B cell (primary cell): Measurements from ENCODE around the gene HSD17B4. TPM values are rescaled to one million over a fixed set of nuclear protein-coding genes. Genes with fewer than 3 reads are reported as not detected.

Experiments
- ATAC-seq: fragments of 200-7000 bp; cut with Tn5 transposase; one replicate; pipeline ENCODE4 v1.10.0; 2021; ENCODE audit warnings: low read depth, mild to moderate bottlenecking, moderate number of reproducible peaks, moderate library complexity
- CTCF ChIA-PET: fragments of 350-600 bp; sonication (Branson Sonifier 250); formaldehyde crosslinking; loops from one replicate; lab custom pipeline; 2021; ENCODE audit warnings: antibody characterized with exemption, inconsistent platforms; lab: Charles Lee
- POLR2A ChIA-PET: fragments of 350-600 bp; sonication (Branson Sonifier 250); formaldehyde crosslinking; loops from one replicate; lab custom pipeline; 2021; ENCODE audit warnings: antibody characterized with exemption; lab: Charles Lee
- DNase-seq: peaks from one replicate; pipeline ENCODE4 v3.0.0; 2013
- H2AFZ ChIP-seq: 2 replicates; pipeline ENCODE4 v1.6.1; 2012; ENCODE audit warnings: mild to moderate bottlenecking, low read depth, low read length; ENCODE audit not compliant: insufficient read depth, poor library complexity, severe bottlenecking
- H3K27ac ChIP-seq, 2 donors: 1 replicate in 1 of 2; 2 replicates in 1 of 2; pipeline ENCODE4 v1.5.1; 2012 to 2013; ENCODE audit warnings: low read length in 2 of 2, mild to moderate bottlenecking in 2 of 2, moderate library complexity in 1 of 2
- H3K27me3 ChIP-seq, 4 experiments: fragments of 200-600 bp in 1 of 4; sonication (generic) in 1 of 4; replicated peaks in 1 of 4; 1 replicate in 2 of 4; 2 replicates in 2 of 4; pipeline versions ENCODE4 v1.6.1 to v1.7.0; 2013 to 2016; ENCODE audit warnings: low read length in 3 of 4, mild to moderate bottlenecking in 2 of 4, mixed read lengths in 1 of 4, moderate library complexity in 1 of 4; ENCODE audit not compliant: insufficient read depth in 4 of 4, control insufficient read depth in 3 of 4; ENCODE audit errors: control extremely low read depth in 1 of 4
- H3K36me3 ChIP-seq, 2 experiments: replicated peaks in 1 of 2; 1 replicate in 1 of 2; 2 replicates in 1 of 2; pipeline versions ENCODE4 v1.6.1 to v1.7.1; 2013; ENCODE audit warnings: low read length in 1 of 2; ENCODE audit not compliant: insufficient read depth in 2 of 2, control insufficient read depth in 1 of 2; ENCODE audit errors: control extremely low read depth in 1 of 2, extremely low read depth in 1 of 2
- H3K4me1 ChIP-seq, 2 donors: fragments of 200-600 bp in 1 of 2; sonication (generic) in 1 of 2; 1 replicate in 1 of 2; 2 replicates in 1 of 2; pipeline versions ENCODE4 v1.5.1 to v1.6.1; 2013 to 2017; ENCODE audit warnings: low read length in 2 of 2; ENCODE audit not compliant: control insufficient read depth in 2 of 2, insufficient read depth in 2 of 2
- H3K4me2 ChIP-seq: replicated peaks from 2 replicates; pipeline ENCODE3; 2012; ENCODE audit warnings: mild to moderate bottlenecking, low read depth, low read length; ENCODE audit not compliant: poor library complexity, severe bottlenecking
- H3K4me3 ChIP-seq, 5 experiments: fragments of 200-600 bp in 1 of 5; sonication (generic) in 1 of 5; 1 replicate in 3 of 5; 2 replicates in 2 of 5; pipeline versions ENCODE4 v1.5.1 to v1.7.0; 2011 to 2016; ENCODE audit warnings: low read length in 4 of 5, mild to moderate bottlenecking in 4 of 5, low read depth in 2 of 5, control low read depth in 1 of 5, moderate library complexity in 1 of 5; ENCODE audit not compliant: insufficient read depth in 1 of 5; ENCODE audit errors: control extremely low read depth in 1 of 5, extremely low read depth in 1 of 5
- H3K79me2 ChIP-seq: fragments of 200-600 bp; sonication (generic); one replicate; pipeline ENCODE4 v1.6.0; 2016; ENCODE audit warnings: low read length; ENCODE audit not compliant: control insufficient read depth, insufficient read depth
- H3K9ac ChIP-seq: fragments of 200-600 bp; sonication (generic); 2 replicates; pipeline ENCODE4 v1.6.1; 2017; ENCODE audit warnings: mild to moderate bottlenecking, low read length, moderate library complexity
- H3K9me3 ChIP-seq, 3 donors: one replicate each; pipeline versions ENCODE4 v1.6.1 to v1.7.1; 2013; ENCODE audit warnings: low read length in 2 of 3; ENCODE audit not compliant: control insufficient read depth in 2 of 3, insufficient read depth in 1 of 3; ENCODE audit errors: control extremely low read depth in 1 of 3
- H4K20me1 ChIP-seq: 2 replicates; pipeline ENCODE4 v1.6.0; 2012; ENCODE audit warnings: mild to moderate bottlenecking, low read length; ENCODE audit not compliant: insufficient read depth, control insufficient read depth, poor library complexity, severe bottlenecking
- H3K27ac Mint-ChIP-seq: one replicate; pipeline ENCODE4 v1.8.0; 2021; ENCODE audit warnings: mixed read lengths
- H3K27me3 Mint-ChIP-seq: one replicate; pipeline ENCODE4 v1.8.0; 2021; ENCODE audit warnings: mixed read lengths
- H3K4me1 Mint-ChIP-seq: one replicate; pipeline ENCODE4 v1.8.0; 2021; ENCODE audit warnings: mixed read lengths
- H3K4me3 Mint-ChIP-seq: one replicate; pipeline ENCODE4 v1.8.0; 2021; ENCODE audit warnings: mixed read lengths
- H3K9me3 Mint-ChIP-seq: one replicate; pipeline ENCODE4 v1.8.0; 2022; ENCODE audit warnings: mixed read lengths; ENCODE audit not compliant: insufficient read depth
- CTCF ChIP-seq: fragments of 200-600 bp; IDR thresholded peaks from one replicate; pipeline ENCODE4 v1.8.0; 2022; ENCODE audit warnings: antibody characterized with exemption, mild to moderate bottlenecking
- EZH2 ChIP-seq: IDR thresholded peaks from 2 replicates; pipeline ENCODE4 v1.6.1; 2012; ENCODE audit warnings: borderline replicate concordance, low read depth, mild to moderate bottlenecking, moderate library complexity, low read length; ENCODE audit not compliant: insufficient read depth, poor library complexity, severe bottlenecking
- WGBS: methylation state at CpG from one replicate; pipeline ENCODE4 v1.1.5; 2013; ENCODE audit warnings: missing lambda C conversion rate; ENCODE audit not compliant: insufficient coverage; 5-methylcytosine and 5-hydroxymethylcytosine counted together
- intact Hi-C: fragments of 100-400 bp; cut with micrococcal nuclease; formaldehyde crosslinking; loops from one replicate; pipeline ENCODE4 v1.10.0; 2022
- polyA plus RNA-seq: library from polyadenylated mRNA; depleted of rRNA; stranded (reverse); fragments of >200 nt; gene quantifications from 2 replicates; pipeline ENCODE4 v1.2.3, GENCODE V29; 2012
- total RNA-seq, 2 donors: library from RNA; stranded (reverse); fragments of 120-200 nt in 1 of 2; gene quantifications; 1 replicate in 1 of 2; 2 replicates in 1 of 2; pipeline versions ENCODE4 v1.2.3 to v1.2.4, GENCODE V29; 2013 to 2022

HSD17B4 gene
- total and polyA plus RNA-seq, 2 donors (not counting 1 experiment from before 2014, with no cell fraction given) = 114 to 125 TPM

- Mint-ChIP-seq H3K4me3 (peak overlapping the region; percentile 69), H3K9me3 (no peaks in the 10 kb centered on the region), H3K4me1 (peaks cover 75% of the 10 kb centered on the region), H3K27me3 (no peaks in the 10 kb centered on the region), H3K27ac (peak overlapping the region; percentile 91)
- no peaks in the 10 kb centered on the region for H3K36me3 ChIP-seq
- peak overlapping the region; percentile 68 to 73 for H3K27ac ChIP-seq
- H3K9me3 ChIP-seq = no peaks in the 10 kb centered on the region
- DNase-seq (no peak), ATAC-seq (peak; percentile 28)
- ChIA-PET CTCF (interaction anchor here (0.9 to 11.0 kb wide), 4 partner anchors 8 to 91 kb away, joined by 3 to 195 read pairs (median 4); no protein-coding TSS in a partner anchor), POLR2A (no interaction called here)
- TF ChIP-seq CTCF (no peak), EZH2 (no peak)
- 100% methylated on average over 1 of the region's 4 CpGs for WGBS
- no peaks in the 10 kb centered on the region for H4K20me1 ChIP-seq
- peak overlapping the region; percentile 4 for H3K9ac ChIP-seq
- intact Hi-C loops = loop anchor here (2.0 kb wide), 2 partner anchors 17 to 49 kb away; partner anchors contain the start of gene TNFAIP8
- H3K4me1 ChIP-seq = peaks cover 36 to 46% of the 10 kb centered on the region in 2 donors
- no peaks in the 10 kb centered on the region for H3K27me3 ChIP-seq
- peaks cover 53% of the 10 kb centered on the region for H3K79me2 ChIP-seq
- peak overlapping the region; percentile 38 for H3K4me2 ChIP-seq
- H2AFZ ChIP-seq = peak overlapping the region; percentile 3
- peak overlapping the region in 1 of 5 experiments; percentile 4 for H3K4me3 ChIP-seq
Observed at GRCh38 chr5:119405419-119405818, 46.9 kb upstream of the HSD17B4 start.

GRCh38 chr5:119406551-119407110 lies 45.7 kb upstream of the HSD17B4 start:
- Histone ChIP-seq H2AFZ (no peak overlapping the region), H3K4me1 (peaks cover 48 to 58% of the 10 kb centered on the region in 2 donors), H3K9ac (no peak overlapping the region), H3K27ac (peak overlapping the region in 1 of 2 donors; percentile 73), H3K9me3 (no peaks in the 10 kb centered on the region), H3K36me3 (no peaks in the 10 kb centered on the region), H4K20me1 (no peaks in the 10 kb centered on the region), H3K79me2 (peaks cover 65% of the 10 kb centered on the region), H3K4me2 (no peak overlapping the region), H3K27me3 (no peaks in the 10 kb centered on the region), H3K4me3 (no peak overlapping the region)
- H3K27ac Mint-ChIP-seq = peak overlapping the region; percentile 91
- ATAC-seq (no peak), DNase-seq (no peak)
- no peaks in the 10 kb centered on the region for H3K27me3 Mint-ChIP-seq
- intact Hi-C loops = no loop called here
- ChIA-PET POLR2A (interaction anchor here (0.7 kb wide), 1 partner anchor 137 kb away, joined by 3 read pairs; no protein-coding TSS in a partner anchor), CTCF (interaction anchor here (1.1 to 11.0 kb wide), 2 partner anchors 92 to 419 kb away, joined by 3 to 195 read pairs; partner anchors contain the start of gene DTWD2)
- H3K4me1 Mint-ChIP-seq = peaks cover 81% of the 10 kb centered on the region
- H3K4me3 Mint-ChIP-seq = no peak overlapping the region
- TF ChIP-seq EZH2 (no peak), CTCF (no peak)
- H3K9me3 Mint-ChIP-seq = no peaks in the 10 kb centered on the region
- 98% methylated on average over 4 of the region's 5 CpGs for WGBS
